Inferior parietal cortex (tissue), 1 donor: ENCODE results near the gene WSB1.
A peak's percentile ranks its signal among the peaks of the same experiment; 100 is the strongest.
"Not testable (repeated sequence)": the region's sequence is repeated elsewhere in the genome, so short reads cannot be mapped to it uniquely, and the experiment has no call there.

ENCODE experiments used
- DNase-seq: peaks from one replicate; pipeline ENCODE4 v3.0.0-alpha.2; 2016; ENCODE audit errors: extremely low spot score

Gene WSB1

GRCh38 chr17:27279132-27279531, 14.8 kb upstream of the WSB1 start:
- not testable (repeated sequence) for DNase-seq

GRCh38 chr17:27280527-27280926, 13.4 kb upstream of the WSB1 start:
- DNase-seq = no peak

- no peak for DNase-seq
These were observed 12.5 kb upstream of the WSB1 start for GRCh38 chr17:27281438-27281837.

- DNase-seq = no peak
These were observed 11.8 kb upstream of the WSB1 start for GRCh38 chr17:27282054-27282551.

GRCh38 chr17:27283060-27283459, 10.9 kb upstream of the WSB1 start:
- no peak for DNase-seq

GRCh38 chr17:27283751-27284150, 10.2 kb upstream of the WSB1 start:
- DNase-seq = no peak

- DNase-seq = no peak
These were observed 9.0 kb upstream of the WSB1 start for GRCh38 chr17:27284811-27285415.

GRCh38 chr17:27285516-27285915, 8.4 kb upstream of the WSB1 start:
- no peak for DNase-seq

GRCh38 chr17:27288183-27288582, 5.7 kb upstream of the WSB1 start:
- no peak for DNase-seq

- DNase-seq = no peak
These were observed 4.1 kb upstream of the WSB1 start for GRCh38 chr17:27289856-27290255.

GRCh38 chr17:27290916-27291598, 2.9 kb upstream of the WSB1 start:
- no peak for DNase-seq

- DNase-seq = no peak
These were observed 486 bp upstream of the WSB1 start for GRCh38 chr17:27293359-27293897.

- DNase-seq = peak; percentile 66
These were observed 1.0 kb downstream of the WSB1 start for GRCh38 chr17:27294689-27295630.

- DNase-seq = no peak
These were observed 2.0 kb downstream of the WSB1 start for GRCh38 chr17:27295945-27296344.

GRCh38 chr17:27296428-27296979, 2.6 kb downstream of the WSB1 start:
- DNase-seq = no peak

- DNase-seq = no peak
These were observed 5.6 kb downstream of the WSB1 start for GRCh38 chr17:27299384-27300049.

GRCh38 chr17:27303734-27304133, 9.8 kb downstream of the WSB1 start:
- no peak for DNase-seq

GRCh38 chr17:27306276-27306835, 12.4 kb downstream of the WSB1 start:
- DNase-seq = no peak

GRCh38 chr17:27310565-27311110, 16.7 kb downstream of the WSB1 start:
- no peak for DNase-seq

GRCh38 chr17:27313301-27313700, 19.4 kb downstream of the WSB1 start:
- DNase-seq = no peak

GRCh38 chr17:27315322-27315721, 21.4 kb downstream of the WSB1 start:
- DNase-seq = no peak
